CD1c-positive myeloid dendritic cell (primary cell): ENCODE results near the gene PLEKHA5.
"Not testable (repeated sequence)": the region's sequence is repeated elsewhere in the genome, so short reads cannot be mapped to it uniquely, and the experiment has no call there.

ENCODE experiments used
- DNase-seq: peaks from one replicate; pipeline ENCODE4 v3.0.0-alpha.2; 2016; ENCODE audit errors: extremely low spot score

Gene PLEKHA5

GRCh38 chr12:19322376-19322775 is 192.8 kb downstream of the PLEKHA5 start:
- no peak for DNase-seq

- DNase-seq, result no peak
Measured at GRCh38 chr12:19323805-19324204, 194.3 kb downstream of the PLEKHA5 start.

GRCh38 chr12:19326102-19326501 is 196.6 kb downstream of the PLEKHA5 start:
- DNase-seq, result no peak

GRCh38 chr12:19332196-19332595 is 202.7 kb downstream of the PLEKHA5 start:
- no peak for DNase-seq

GRCh38 chr12:19338405-19338804 is 208.9 kb downstream of the PLEKHA5 start:
- DNase-seq, result no peak

GRCh38 chr12:19350850-19351249 is 221.3 kb downstream of the PLEKHA5 start:
- DNase-seq, result not testable (repeated sequence)

- DNase-seq, result no peak
Measured at GRCh38 chr12:19351346-19351745, 221.8 kb downstream of the PLEKHA5 start.

- DNase-seq, result no peak
Measured at GRCh38 chr12:19369691-19370148, 240.2 kb downstream of the PLEKHA5 start.

GRCh38 chr12:19373586-19373985 is 244.1 kb downstream of the PLEKHA5 start:
- DNase-seq, result no peak

GRCh38 chr12:19375888-19376287 is 246.4 kb downstream of the PLEKHA5 start:
- DNase-seq, result no peak

GRCh38 chr12:19376691-19377090 is 247.2 kb downstream of the PLEKHA5 start:
- DNase-seq, result no peak

GRCh38 chr12:19382111-19382526 is 252.6 kb downstream of the PLEKHA5 start:
- no peak for DNase-seq

- DNase-seq, result no peak
Measured at GRCh38 chr12:19382563-19382962, 253.0 kb downstream of the PLEKHA5 start.

- DNase-seq, result no peak
Measured at GRCh38 chr12:19387161-19387560, 257.6 kb downstream of the PLEKHA5 start.

- DNase-seq, result no peak
Measured at GRCh38 chr12:19388131-19388549, 258.6 kb downstream of the PLEKHA5 start.

- no peak for DNase-seq
Measured at GRCh38 chr12:19390051-19390598, 260.6 kb downstream of the PLEKHA5 start.

- DNase-seq, result not testable (repeated sequence)
Measured at GRCh38 chr12:19392644-19393043, 263.1 kb downstream of the PLEKHA5 start.

GRCh38 chr12:19394385-19394784 is 264.9 kb downstream of the PLEKHA5 start:
- DNase-seq, result no peak

GRCh38 chr12:19397534-19397933 is 268.0 kb downstream of the PLEKHA5 start:
- DNase-seq, result no peak

GRCh38 chr12:19398376-19399363 is 269.1 kb downstream of the PLEKHA5 start:
- DNase-seq, result no peak

- not testable (repeated sequence) for DNase-seq
Measured at GRCh38 chr12:19400649-19401285, 271.2 kb downstream of the PLEKHA5 start.

GRCh38 chr12:19402211-19402610 is 272.7 kb downstream of the PLEKHA5 start:
- no peak for DNase-seq
